Neural progenitor cell (in vitro differentiated cells): ENCODE results near the gene PPL.

Experiments
- EZH2 ChIP-seq: fragments of 200-600 bp; sonication (generic); IDR thresholded peaks from 2 replicates; pipeline ENCODE4 v1.6.1; 2017; ENCODE audit warnings: antibody characterized with exemption, mild to moderate bottlenecking, moderate library complexity
- EZH2phosphoT487 ChIP-seq: fragments of 200-600 bp; sonication (generic); IDR thresholded peaks from 2 replicates; pipeline ENCODE4 v1.6.1; 2017; ENCODE audit warnings: antibody characterized with exemption
- TF ChIP-seq, protein P1 (sequence below): fragments of 200-600 bp; sonication (generic); IDR thresholded peaks from 2 replicates; pipeline ENCODE4 v1.5.1; 2017; ENCODE audit warnings: antibody characterized with exemption, mild to moderate bottlenecking

DNA sequence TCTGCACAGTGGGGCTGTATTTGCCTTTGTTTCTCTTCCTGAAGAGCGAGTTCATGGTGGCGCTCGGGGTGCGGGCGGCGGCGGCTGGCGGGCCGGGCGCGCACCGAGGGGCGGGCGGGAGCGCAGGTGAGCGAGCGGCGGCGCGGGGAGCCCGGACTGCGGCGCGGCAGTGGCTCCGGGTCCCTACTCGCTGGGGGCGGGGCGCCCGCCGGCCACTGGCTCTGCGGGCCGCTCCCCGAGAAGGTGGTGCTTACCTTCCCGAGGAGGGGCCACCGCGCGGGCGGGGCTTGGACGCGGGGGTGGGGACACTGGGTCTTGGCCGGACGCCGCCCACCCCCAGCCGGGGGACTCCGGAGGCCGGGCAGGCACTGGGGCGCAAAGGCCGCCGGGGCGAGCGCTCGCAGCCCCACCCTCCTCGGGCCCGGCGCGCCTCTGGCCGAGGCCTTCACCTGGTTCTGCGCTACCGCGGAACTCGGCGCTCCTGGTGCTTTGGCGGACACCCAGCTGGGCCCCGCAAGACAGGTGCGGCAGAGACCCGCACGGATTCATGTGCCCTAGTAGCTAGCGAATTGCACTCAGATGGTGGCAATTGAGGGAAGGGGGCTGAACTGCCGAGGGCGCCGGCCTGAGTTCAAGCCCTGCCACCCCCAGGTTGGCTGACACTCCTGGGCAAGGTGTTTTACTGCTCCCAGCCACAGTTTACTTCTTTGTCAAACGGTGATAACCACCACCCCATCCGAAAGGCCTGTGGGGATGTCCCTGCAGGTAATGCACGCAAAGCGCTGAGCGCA lies at the start of gene PPL:
- TF ChIP-seq, protein P1, sequence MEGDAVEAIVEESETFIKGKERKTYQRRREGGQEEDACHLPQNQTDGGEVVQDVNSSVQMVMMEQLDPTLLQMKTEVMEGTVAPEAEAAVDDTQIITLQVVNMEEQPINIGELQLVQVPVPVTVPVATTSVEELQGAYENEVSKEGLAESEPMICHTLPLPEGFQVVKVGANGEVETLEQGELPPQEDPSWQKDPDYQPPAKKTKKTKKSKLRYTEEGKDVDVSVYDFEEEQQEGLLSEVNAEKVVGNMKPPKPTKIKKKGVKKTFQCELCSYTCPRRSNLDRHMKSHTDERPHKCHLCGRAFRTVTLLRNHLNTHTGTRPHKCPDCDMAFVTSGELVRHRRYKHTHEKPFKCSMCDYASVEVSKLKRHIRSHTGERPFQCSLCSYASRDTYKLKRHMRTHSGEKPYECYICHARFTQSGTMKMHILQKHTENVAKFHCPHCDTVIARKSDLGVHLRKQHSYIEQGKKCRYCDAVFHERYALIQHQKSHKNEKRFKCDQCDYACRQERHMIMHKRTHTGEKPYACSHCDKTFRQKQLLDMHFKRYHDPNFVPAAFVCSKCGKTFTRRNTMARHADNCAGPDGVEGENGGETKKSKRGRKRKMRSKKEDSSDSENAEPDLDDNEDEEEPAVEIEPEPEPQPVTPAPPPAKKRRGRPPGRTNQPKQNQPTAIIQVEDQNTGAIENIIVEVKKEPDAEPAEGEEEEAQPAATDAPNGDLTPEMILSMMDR: no peak
- TF ChIP-seq EZH2: no peak
- no peak for TF ChIP-seq EZH2phosphoT487
